Measurements from ENCODE around the gene CDH13. TPM values are rescaled to one million over a fixed set of nuclear protein-coding genes. Genes with fewer than 3 reads are reported as not detected.

Gene CDH13
- total and polyA plus RNA-seq, 2 of the 8 experiments (the other 6 are each of a cell fraction or from before 2014, with no cell fraction given), result 2.3 to 2.4 TPM

DNA sequence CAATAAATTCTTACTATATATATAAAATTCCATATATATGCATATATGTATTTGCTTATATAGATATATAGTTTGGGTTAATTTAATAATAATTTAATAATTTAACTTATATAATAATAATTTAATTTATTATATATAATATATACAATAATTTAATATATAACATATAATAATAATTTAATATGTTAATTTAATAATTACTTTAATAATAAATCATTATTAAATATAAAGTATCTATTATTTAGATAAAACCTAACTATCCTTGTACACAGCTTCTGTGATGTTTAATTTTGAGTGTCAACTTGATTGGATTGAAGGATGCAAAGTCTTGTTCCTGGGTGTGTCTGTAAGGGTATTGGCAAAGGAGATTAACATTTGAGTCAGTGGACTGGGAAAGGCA lies 40.6 kb upstream of the CDH13 start:
- Histone ChIP-seq H2BK120ac (replicated peaks; ENCODE audit: low read depth, low read length) (no peak overlapping the region), H3K27ac (ENCODE audit: low read depth, low read length) (no peak overlapping the region), H3K23me2 (ENCODE audit: low read depth, low read length) (no peaks in the 10 kb centered on the region), H2AFZ (ENCODE audit: low read length) (no peak overlapping the region), H3K4me2 (ENCODE audit: insufficient read depth in 1 of 2, low read depth in 2 of 2, low read length in 2 of 2) (no peak overlapping the region), H2BK5ac (ENCODE audit: low read depth, low read length) (no peak overlapping the region), H4K20me1 (replicated peaks in 1 of 2; ENCODE audit: control insufficient read depth in 1 of 2, insufficient read depth in 2 of 2, low read length in 2 of 2) (no peaks in the 10 kb centered on the region), H3K9me3 (ENCODE audit: insufficient read depth in 2 of 2, low read depth in 1 of 2, low read length in 1 of 2) (no peaks in the 10 kb centered on the region), H3K14ac (ENCODE audit: insufficient read length) (no peak overlapping the region), H2AK5ac (ENCODE audit: low read depth, low read length) (no peak overlapping the region), H4K91ac (replicated peaks; ENCODE audit: insufficient read length, low read length) (no peak overlapping the region), H2BK15ac (ENCODE audit: low read length) (no peak overlapping the region), H3K56ac (replicated peaks; ENCODE audit: insufficient read length, low read depth, low read length) (no peak overlapping the region), H2BK20ac (ENCODE audit: low read length) (no peak overlapping the region), H3K27me3 (replicated peaks in 1 of 4; ENCODE audit: control insufficient read depth in 3 of 4, extremely low read depth in 1 of 4, insufficient read depth in 3 of 4, low read length in 3 of 4) (no peaks in the 10 kb centered on the region), H3K4me3 (ENCODE audit: extremely low read depth in 1 of 4, insufficient read depth in 2 of 4, low read depth in 3 of 4, low read length in 4 of 4) (no peak overlapping the region), H2BK12ac (ENCODE audit: low read depth, low read length) (no peak overlapping the region), H4K5ac (ENCODE audit: insufficient read length, low read depth, low read length) (no peak overlapping the region), H3K4me1 (replicated peaks in 1 of 4; ENCODE audit: control insufficient read depth in 3 of 4, insufficient read depth in 4 of 4, low read length in 3 of 4) (no peaks in the 10 kb centered on the region), H3K9ac (replicated peaks in 1 of 4; ENCODE audit: extremely low read depth in 1 of 4, low read depth in 3 of 4, low read length in 3 of 4) (no peak overlapping the region), H3K79me2 (ENCODE audit: control insufficient read depth in 1 of 2, insufficient read depth in 2 of 2, low read length in 2 of 2) (no peaks in the 10 kb centered on the region), H3K18ac (ENCODE audit: extremely low read depth, low read length) (no peak overlapping the region), H3K79me1 (ENCODE audit: low read depth, low read length) (no peaks in the 10 kb centered on the region), H3K36me3 (ENCODE audit: control insufficient read depth in 2 of 4, insufficient read depth in 4 of 4, low read length in 3 of 4) (no peaks in the 10 kb centered on the region), H4K8ac (ENCODE audit: extremely low read depth, insufficient read depth, low read length) (no peak overlapping the region), H3K23ac (ENCODE audit: insufficient read length) (no peak overlapping the region), H3K4ac (replicated peaks; ENCODE audit: insufficient read length, low read depth, low read length) (no peak overlapping the region)
- no peak for FAIRE-seq
- DNase-seq (ENCODE audit: low read depth in 1 of 2, low spot score in 2 of 2), result no peak
- ChIA-PET CTCF (ENCODE audit: partially characterized antibody) (interaction anchor here (0.7 to 1.5 kb wide), 3 partner anchors 8 to 25 kb away, joined by 3 to 4 read pairs (median 3); no protein-coding TSS in a partner anchor), POLR2A (ENCODE audit: partially characterized antibody) (no interaction called here)
- no peak for TF ChIP-seq TAF7 (optimal IDR thresholded peaks at IDR 0.05; ENCODE audit: borderline replicate concordance, low read depth, low read length)
- TF ChIP-seq BACH1 (IDR thresholded peaks at IDR 0.05; ENCODE audit: low read length), result no peak
- no peak for TF ChIP-seq TEAD4 (IDR thresholded peaks at IDR 0.05; ENCODE audit: low read depth, low read length)
- TF ChIP-seq, protein P1, sequence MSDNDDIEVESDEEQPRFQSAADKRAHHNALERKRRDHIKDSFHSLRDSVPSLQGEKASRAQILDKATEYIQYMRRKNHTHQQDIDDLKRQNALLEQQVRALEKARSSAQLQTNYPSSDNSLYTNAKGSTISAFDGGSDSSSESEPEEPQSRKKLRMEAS (IDR thresholded peaks at IDR 0.05), result no peak
- no peak for TF ChIP-seq BRCA1 (IDR thresholded peaks at IDR 0.05; ENCODE audit: low read depth, low read length)
- TF ChIP-seq TCF12 (IDR thresholded peaks at IDR 0.05; ENCODE audit: low read depth, low read length), result no peak
- no peak for TF ChIP-seq NANOG (IDR thresholded peaks at IDR 0.05; ENCODE audit: insufficient read depth, low read depth, low read length, poor library complexity, severe bottlenecking)
- TF ChIP-seq KDM1A (IDR thresholded peaks at IDR 0.05; ENCODE audit: borderline replicate concordance, low read length), result no peak
- TF ChIP-seq JUND (IDR thresholded peaks at IDR 0.05; ENCODE audit: low read length), result no peak
- no peak for TF ChIP-seq SIX5 (IDR thresholded peaks at IDR 0.05; ENCODE audit: low read depth, low read length)
- TF ChIP-seq POLR2AphosphoS5 (IDR thresholded peaks at IDR 0.05; ENCODE audit: low read depth, low read length), result no peak
- no peak for TF ChIP-seq GTF2F1 (IDR thresholded peaks at IDR 0.05; ENCODE audit: borderline replicate concordance, low read depth, low read length)
- TF ChIP-seq YY1 (IDR thresholded peaks at IDR 0.05; ENCODE audit: low read depth, low read length), result no peak
- no peak for TF ChIP-seq ZNF274 (IDR thresholded peaks at IDR 0.05; ENCODE audit: borderline replicate concordance, extremely low read depth, low read length)
- TF ChIP-seq SIN3A (conservative IDR thresholded peaks at IDR 0.05 in 1 of 2, IDR thresholded peaks at IDR 0.05 in 1 of 2; ENCODE audit: low read depth in 1 of 2, low read length in 2 of 2), result no peak
- no peak for TF ChIP-seq SUZ12 (IDR thresholded peaks at IDR 0.05; ENCODE audit: low read length)
